DLD1 (cell line): ENCODE results near the gene C19orf12.

ENCODE experiments used
- in situ Hi-C: cut with HindIII; loops from 2 replicates; pipeline ENCODE4 v1.10.0; 2017; ENCODE audit warnings: low sequenced_read_pairs

Gene C19orf12

GRCh38 chr19:29665215-29665825 lies 49.7 kb downstream of the C19orf12 start, which contains the start of gene PLEKHF1:
Gene PLEKHF1 (plus strand): TSS chr19:29665461. CDS start chr19:29673840, 8,379 bp downstream.
- in situ Hi-C loops = no loop called here

GRCh38 chr19:29664753-29665214 lies 50.3 kb downstream of the C19orf12 start:
- in situ Hi-C loops = no loop called here

- in situ Hi-C loops = no loop called here
Observed at GRCh38 chr19:29663861-29664752, 51.0 kb downstream of the C19orf12 start.

- in situ Hi-C loops = no loop called here
Observed at GRCh38 chr19:29662604-29663404, 52.3 kb downstream of the C19orf12 start.

- in situ Hi-C loops = no loop called here
Observed at GRCh38 chr19:29662278-29662603, 52.8 kb downstream of the C19orf12 start.

- in situ Hi-C loops = no loop called here
Observed at GRCh38 chr19:29660835-29661234, 54.2 kb downstream of the C19orf12 start.

- in situ Hi-C loops = no loop called here
Observed at GRCh38 chr19:29658221-29658991, 56.7 kb downstream of the C19orf12 start.

- in situ Hi-C loops = no loop called here
Observed at GRCh38 chr19:29655648-29656335, 59.3 kb downstream of the C19orf12 start.

GRCh38 chr19:29653398-29653797 lies 61.7 kb downstream of the C19orf12 start:
- in situ Hi-C loops = no loop called here

- in situ Hi-C loops = no loop called here
Observed at GRCh38 chr19:29651622-29652394, 63.3 kb downstream of the C19orf12 start.

GRCh38 chr19:29650772-29651387 lies 64.2 kb downstream of the C19orf12 start:
- in situ Hi-C loops = no loop called here
